ENCODE data around the gene MBD4. TPM values are rescaled to one million over a fixed set of nuclear protein-coding genes. Genes with fewer than 3 reads are reported as not detected.

Gene MBD4
- total and polyA plus RNA-seq, 2 experiments from 2014 or later, result 33.9 to 59.3 TPM

DNA sequence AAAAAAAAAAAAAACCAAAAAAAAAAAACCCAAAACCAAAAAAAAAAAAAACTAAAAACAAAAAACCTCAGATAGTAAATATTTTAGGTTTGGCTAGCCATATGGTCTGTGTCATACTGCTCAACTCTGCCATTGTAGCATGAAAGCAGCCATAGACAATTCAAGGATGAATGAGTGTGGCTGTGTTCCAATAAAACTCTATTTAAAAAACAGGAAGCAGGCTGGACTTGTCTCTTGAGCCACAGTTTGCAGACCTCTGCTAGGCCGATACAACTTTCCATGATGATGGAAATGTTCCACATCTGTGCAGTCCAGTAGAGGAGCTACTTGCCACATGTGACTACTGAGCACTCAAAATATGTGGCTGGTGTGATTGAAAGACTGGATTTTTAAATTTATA, 22.4 kb downstream of the MBD4 start:
- Histone ChIP-seq H2AFZ (no peak overlapping the region), H3K27ac (ENCODE audit: low read depth) (no peak overlapping the region), H3K27me3 (ENCODE audit: insufficient read depth) (no peaks in the 10 kb centered on the region), H3K9me2 (ENCODE audit: insufficient read depth) (no peaks in the 10 kb centered on the region), H3K4me1 (ENCODE audit: insufficient read depth) (no peaks in the 10 kb centered on the region; the same call in 1 of the 2 replicates), H3K4me3 (no peak overlapping the region), H3K79me2 (replicated peaks; ENCODE audit: insufficient read depth) (no peaks in the 10 kb centered on the region), H4K20me1 (replicated peaks; ENCODE audit: insufficient read depth) (no peaks in the 10 kb centered on the region), H3K36me3 (ENCODE audit: insufficient read depth) (no peaks in the 10 kb centered on the region), H3K4me2 (no peak overlapping the region), H3F3A (replicated peaks; ENCODE audit: low read depth) (no peaks in the 10 kb centered on the region)
- TF ChIP-seq EZH2phosphoT487 (IDR thresholded peaks at IDR 0.05; ENCODE audit: unreplicated experiment), result no peak
- no peak for TF ChIP-seq ZNF331 (CRISPR knock-in tag; IDR thresholded peaks at IDR 0.05; ENCODE audit: low read depth)
- no peak for TF ChIP-seq EZH2 (IDR thresholded peaks at IDR 0.05; ENCODE audit: low read depth, unreplicated experiment)
- TF ChIP-seq, protein P1, sequence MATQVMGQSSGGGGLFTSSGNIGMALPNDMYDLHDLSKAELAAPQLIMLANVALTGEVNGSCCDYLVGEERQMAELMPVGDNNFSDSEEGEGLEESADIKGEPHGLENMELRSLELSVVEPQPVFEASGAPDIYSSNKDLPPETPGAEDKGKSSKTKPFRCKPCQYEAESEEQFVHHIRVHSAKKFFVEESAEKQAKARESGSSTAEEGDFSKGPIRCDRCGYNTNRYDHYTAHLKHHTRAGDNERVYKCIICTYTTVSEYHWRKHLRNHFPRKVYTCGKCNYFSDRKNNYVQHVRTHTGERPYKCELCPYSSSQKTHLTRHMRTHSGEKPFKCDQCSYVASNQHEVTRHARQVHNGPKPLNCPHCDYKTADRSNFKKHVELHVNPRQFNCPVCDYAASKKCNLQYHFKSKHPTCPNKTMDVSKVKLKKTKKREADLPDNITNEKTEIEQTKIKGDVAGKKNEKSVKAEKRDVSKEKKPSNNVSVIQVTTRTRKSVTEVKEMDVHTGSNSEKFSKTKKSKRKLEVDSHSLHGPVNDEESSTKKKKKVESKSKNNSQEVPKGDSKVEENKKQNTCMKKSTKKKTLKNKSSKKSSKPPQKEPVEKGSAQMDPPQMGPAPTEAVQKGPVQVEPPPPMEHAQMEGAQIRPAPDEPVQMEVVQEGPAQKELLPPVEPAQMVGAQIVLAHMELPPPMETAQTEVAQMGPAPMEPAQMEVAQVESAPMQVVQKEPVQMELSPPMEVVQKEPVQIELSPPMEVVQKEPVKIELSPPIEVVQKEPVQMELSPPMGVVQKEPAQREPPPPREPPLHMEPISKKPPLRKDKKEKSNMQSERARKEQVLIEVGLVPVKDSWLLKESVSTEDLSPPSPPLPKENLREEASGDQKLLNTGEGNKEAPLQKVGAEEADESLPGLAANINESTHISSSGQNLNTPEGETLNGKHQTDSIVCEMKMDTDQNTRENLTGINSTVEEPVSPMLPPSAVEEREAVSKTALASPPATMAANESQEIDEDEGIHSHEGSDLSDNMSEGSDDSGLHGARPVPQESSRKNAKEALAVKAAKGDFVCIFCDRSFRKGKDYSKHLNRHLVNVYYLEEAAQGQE (IDR thresholded peaks at IDR 0.05; ENCODE audit: unreplicated experiment), result no peak
- H3K27me3 Mint-ChIP-seq (ENCODE audit: insufficient read depth, low read depth, poor library complexity), result peaks cover 11% of the 10 kb centered on the region
- H3K27ac Mint-ChIP-seq, result no peak overlapping the region
- H3K36me3 Mint-ChIP-seq (ENCODE audit: low read depth), result no peaks in the 10 kb centered on the region
- DNase-seq (ENCODE audit: low spot score) (no peak), ATAC-seq (no peak)
- no peak overlapping the region for H3K4me3 Mint-ChIP-seq
- H3K4me1 Mint-ChIP-seq, result peaks cover 13% of the 10 kb centered on the region
- no peaks in the 10 kb centered on the region; the same call in 2 of the 3 replicates for H3K9me3 Mint-ChIP-seq

DNA sequence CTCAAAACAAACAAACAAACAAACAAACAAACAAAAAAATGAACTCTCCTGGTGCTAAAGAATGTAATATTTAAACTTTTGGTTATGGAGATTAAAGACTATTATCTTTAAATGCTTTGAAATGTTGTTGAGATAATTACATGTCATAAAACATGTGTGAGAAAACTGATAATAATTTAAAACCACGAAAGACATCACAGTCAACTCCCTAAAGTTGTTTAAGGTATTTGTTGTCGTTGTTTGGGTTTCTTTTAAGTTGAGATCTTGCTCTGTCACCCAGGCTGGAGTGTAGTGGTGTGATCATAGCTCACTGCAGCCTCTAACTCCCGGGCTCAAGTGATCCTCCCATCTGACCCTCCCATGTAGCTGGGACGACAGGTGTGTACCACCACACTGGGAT, 23.3 kb downstream of the MBD4 start:
- TF ChIP-seq ZNF331 (CRISPR knock-in tag; IDR thresholded peaks at IDR 0.05; ENCODE audit: low read depth), result no peak
- TF ChIP-seq, protein P2, sequence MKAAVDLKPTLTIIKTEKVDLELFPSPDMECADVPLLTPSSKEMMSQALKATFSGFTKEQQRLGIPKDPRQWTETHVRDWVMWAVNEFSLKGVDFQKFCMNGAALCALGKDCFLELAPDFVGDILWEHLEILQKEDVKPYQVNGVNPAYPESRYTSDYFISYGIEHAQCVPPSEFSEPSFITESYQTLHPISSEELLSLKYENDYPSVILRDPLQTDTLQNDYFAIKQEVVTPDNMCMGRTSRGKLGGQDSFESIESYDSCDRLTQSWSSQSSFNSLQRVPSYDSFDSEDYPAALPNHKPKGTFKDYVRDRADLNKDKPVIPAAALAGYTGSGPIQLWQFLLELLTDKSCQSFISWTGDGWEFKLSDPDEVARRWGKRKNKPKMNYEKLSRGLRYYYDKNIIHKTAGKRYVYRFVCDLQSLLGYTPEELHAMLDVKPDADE (IDR thresholded peaks at IDR 0.05), result no peak
- no peak for TF ChIP-seq EZH2phosphoT487 (IDR thresholded peaks at IDR 0.05; ENCODE audit: unreplicated experiment)
- no peak for TF ChIP-seq EZH2 (IDR thresholded peaks at IDR 0.05; ENCODE audit: low read depth, unreplicated experiment)
- TF ChIP-seq, protein P3, sequence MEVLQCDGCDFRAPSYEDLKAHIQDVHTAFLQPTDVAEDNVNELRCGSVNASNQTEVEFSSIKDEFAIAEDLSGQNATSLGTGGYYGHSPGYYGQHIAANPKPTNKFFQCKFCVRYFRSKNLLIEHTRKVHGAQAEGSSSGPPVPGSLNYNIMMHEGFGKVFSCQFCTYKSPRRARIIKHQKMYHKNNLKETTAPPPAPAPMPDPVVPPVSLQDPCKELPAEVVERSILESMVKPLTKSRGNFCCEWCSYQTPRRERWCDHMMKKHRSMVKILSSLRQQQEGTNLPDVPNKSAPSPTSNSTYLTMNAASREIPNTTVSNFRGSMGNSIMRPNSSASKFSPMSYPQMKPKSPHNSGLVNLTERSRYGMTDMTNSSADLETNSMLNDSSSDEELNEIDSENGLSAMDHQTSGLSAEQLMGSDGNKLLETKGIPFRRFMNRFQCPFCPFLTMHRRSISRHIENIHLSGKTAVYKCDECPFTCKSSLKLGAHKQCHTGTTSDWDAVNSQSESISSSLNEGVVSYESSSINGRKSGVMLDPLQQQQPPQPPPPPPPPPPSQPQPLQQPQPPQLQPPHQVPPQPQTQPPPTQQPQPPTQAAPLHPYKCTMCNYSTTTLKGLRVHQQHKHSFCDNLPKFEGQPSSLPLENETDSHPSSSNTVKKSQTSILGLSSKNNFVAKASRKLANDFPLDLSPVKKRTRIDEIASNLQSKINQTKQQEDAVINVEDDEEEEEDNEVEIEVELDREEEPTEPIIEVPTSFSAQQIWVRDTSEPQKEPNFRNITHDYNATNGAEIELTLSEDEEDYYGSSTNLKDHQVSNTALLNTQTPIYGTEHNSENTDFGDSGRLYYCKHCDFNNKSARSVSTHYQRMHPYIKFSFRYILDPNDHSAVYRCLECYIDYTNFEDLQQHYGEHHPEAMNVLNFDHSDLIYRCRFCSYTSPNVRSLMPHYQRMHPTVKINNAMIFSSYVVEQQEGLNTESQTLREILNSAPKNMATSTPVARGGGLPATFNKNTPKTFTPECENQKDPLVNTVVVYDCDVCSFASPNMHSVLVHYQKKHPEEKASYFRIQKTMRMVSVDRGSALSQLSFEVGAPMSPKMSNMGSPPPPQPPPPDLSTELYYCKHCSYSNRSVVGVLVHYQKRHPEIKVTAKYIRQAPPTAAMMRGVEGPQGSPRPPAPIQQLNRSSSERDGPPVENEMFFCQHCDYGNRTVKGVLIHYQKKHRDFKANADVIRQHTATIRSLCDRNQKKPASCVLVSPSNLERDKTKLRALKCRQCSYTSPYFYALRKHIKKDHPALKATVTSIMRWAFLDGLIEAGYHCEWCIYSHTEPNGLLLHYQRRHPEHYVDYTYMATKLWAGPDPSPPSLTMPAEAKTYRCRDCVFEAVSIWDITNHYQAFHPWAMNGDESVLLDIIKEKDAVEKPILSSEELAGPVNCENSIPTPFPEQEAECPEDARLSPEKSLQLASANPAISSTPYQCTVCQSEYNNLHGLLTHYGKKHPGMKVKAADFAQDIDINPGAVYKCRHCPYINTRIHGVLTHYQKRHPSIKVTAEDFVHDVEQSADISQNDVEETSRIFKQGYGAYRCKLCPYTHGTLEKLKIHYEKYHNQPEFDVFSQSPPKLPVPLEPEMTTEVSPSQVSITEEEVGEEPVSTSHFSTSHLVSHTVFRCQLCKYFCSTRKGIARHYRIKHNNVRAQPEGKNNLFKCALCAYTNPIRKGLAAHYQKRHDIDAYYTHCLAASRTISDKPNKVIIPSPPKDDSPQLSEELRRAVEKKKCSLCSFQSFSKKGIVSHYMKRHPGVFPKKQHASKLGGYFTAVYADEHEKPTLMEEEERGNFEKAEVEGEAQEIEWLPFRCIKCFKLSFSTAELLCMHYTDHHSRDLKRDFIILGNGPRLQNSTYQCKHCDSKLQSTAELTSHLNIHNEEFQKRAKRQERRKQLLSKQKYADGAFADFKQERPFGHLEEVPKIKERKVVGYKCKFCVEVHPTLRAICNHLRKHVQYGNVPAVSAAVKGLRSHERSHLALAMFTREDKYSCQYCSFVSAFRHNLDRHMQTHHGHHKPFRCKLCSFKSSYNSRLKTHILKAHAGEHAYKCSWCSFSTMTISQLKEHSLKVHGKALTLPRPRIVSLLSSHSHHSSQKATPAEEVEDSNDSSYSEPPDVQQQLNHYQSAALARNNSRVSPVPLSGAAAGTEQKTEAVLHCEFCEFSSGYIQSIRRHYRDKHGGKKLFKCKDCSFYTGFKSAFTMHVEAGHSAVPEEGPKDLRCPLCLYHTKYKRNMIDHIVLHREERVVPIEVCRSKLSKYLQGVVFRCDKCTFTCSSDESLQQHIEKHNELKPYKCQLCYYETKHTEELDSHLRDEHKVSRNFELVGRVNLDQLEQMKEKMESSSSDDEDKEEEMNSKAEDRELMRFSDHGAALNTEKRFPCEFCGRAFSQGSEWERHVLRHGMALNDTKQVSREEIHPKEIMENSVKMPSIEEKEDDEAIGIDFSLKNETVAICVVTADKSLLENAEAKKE (CRISPR knock-in tag; IDR thresholded peaks at IDR 0.05), result no peak
- Mint-ChIP-seq H3K4me3 (no peak overlapping the region), H3K36me3 (ENCODE audit: low read depth) (no peaks in the 10 kb centered on the region), H3K27ac (no peak overlapping the region), H3K4me1 (peaks cover 13% of the 10 kb centered on the region), H3K27me3 (ENCODE audit: insufficient read depth, low read depth, poor library complexity) (peaks cover 10% of the 10 kb centered on the region), H3K9me3 (no peaks in the 10 kb centered on the region; the same call in 2 of the 3 replicates)
- Histone ChIP-seq H4K20me1 (replicated peaks; ENCODE audit: insufficient read depth) (no peaks in the 10 kb centered on the region), H3K36me3 (ENCODE audit: insufficient read depth) (no peaks in the 10 kb centered on the region), H3K4me1 (ENCODE audit: insufficient read depth) (no peaks in the 10 kb centered on the region; the same call in 1 of the 2 replicates), H3K27ac (ENCODE audit: low read depth) (no peak overlapping the region), H3K27me3 (ENCODE audit: insufficient read depth) (no peaks in the 10 kb centered on the region), H3K79me2 (replicated peaks; ENCODE audit: insufficient read depth) (no peaks in the 10 kb centered on the region), H3K4me2 (no peak overlapping the region), H3K4me3 (no peak overlapping the region), H3K9me2 (ENCODE audit: insufficient read depth) (no peaks in the 10 kb centered on the region), H2AFZ (no peak overlapping the region), H3F3A (replicated peaks; ENCODE audit: low read depth) (no peaks in the 10 kb centered on the region)
- DNase-seq (ENCODE audit: low spot score) (no peak), ATAC-seq (no peak)
